Heart left ventricle (tissue), 16 donors: ENCODE data around the gene NFS1. TPM values are rescaled to one million over a fixed set of nuclear protein-coding genes. Genes with fewer than 3 reads are reported as not detected.

ENCODE experiments used
- ATAC-seq, 4 donors: fragments of 200-7000 bp; cut with Tn5 transposase; one replicate each; pipeline ENCODE4 v1.9.1; 2020 to 2022; ENCODE audit warnings: moderate library complexity in 4 of 4, mild to moderate bottlenecking in 3 of 4, moderate number of reproducible peaks in 1 of 4
- DNase-seq, 5 donors: peaks; one replicate each; pipeline ENCODE4 v3.0.0-alpha.2; 2020
- H3K27ac ChIP-seq, 12 donors: fragments of 200-600 bp; sonication (generic) in 4 of 12; one replicate each; pipeline versions ENCODE4 v1.5.0 to v1.8.0; 2016 to 2022; ENCODE audit warnings: mild to moderate bottlenecking in 2 of 12
- H3K27me3 ChIP-seq, 9 donors: fragments of 200-600 bp; sonication (generic) in 2 of 9; one replicate each; pipeline versions ENCODE4 v1.5.1 to v1.8.0; 2016 to 2022; ENCODE audit warnings: mild to moderate bottlenecking in 3 of 9
- H3K36me3 ChIP-seq, 9 donors: fragments of 200-600 bp; sonication (generic) in 2 of 9; one replicate each; pipeline versions ENCODE4 v1.5.0 to v1.8.0; 2018 to 2022; ENCODE audit warnings: mild to moderate bottlenecking in 2 of 9
- H3K4me1 ChIP-seq, 12 donors: fragments of 200-600 bp; sonication (generic) in 4 of 12; one replicate each; pipeline versions ENCODE4 v1.5.0 to v1.8.0; 2016 to 2022; ENCODE audit warnings: mild to moderate bottlenecking in 3 of 12
- H3K4me3 ChIP-seq, 12 donors: fragments of 200-600 bp; sonication (generic) in 4 of 12; one replicate each; pipeline versions ENCODE4 v1.5.0 to v1.8.0; 2017 to 2022; ENCODE audit warnings: mild to moderate bottlenecking in 9 of 12, moderate library complexity in 4 of 12
- H3K9me3 ChIP-seq, 12 donors: fragments of 200-600 bp; sonication (generic) in 4 of 12; one replicate each; pipeline versions ENCODE4 v1.5.0 to v1.8.0; 2016 to 2022; ENCODE audit warnings: mild to moderate bottlenecking in 1 of 12
- POLR2A ChIP-seq, 2 donors: fragments of 450-650 bp; IDR thresholded peaks; one replicate each; pipeline ENCODE4 v1.6.1; 2017; ENCODE audit warnings: antibody characterized with exemption in 2 of 2, mild to moderate bottlenecking in 2 of 2, moderate library complexity in 2 of 2
- WGBS, 4 donors: extraction: QIAGEN DNeasy Blood & Tissue Kit in 2 of 4; methylation state at CpG; one replicate each; pipeline versions ENCODE4 v1.1.5 to v1.1.7; 2013 to 2018; 5-methylcytosine and 5-hydroxymethylcytosine counted together
- intact Hi-C, 10 donors: fragments of 100-400 bp; cut with DNase I; formaldehyde crosslinking; loops; one replicate each; pipeline versions ENCODE4 v1.11.1 to v1.14.2; 2022
- polyA plus RNA-seq, 2 donors: library from polyadenylated mRNA; stranded (reverse); fragments of 200-250 nt; gene quantifications; one replicate each; pipeline ENCODE4 v1.2.3, GENCODE V29; 2013
- total RNA-seq, 9 donors: library from RNA; depleted of rRNA in 2 of 9; stranded (reverse); fragments of >200 nt in 2 of 9; fragmentation: NEBNext Ultra II Directional in 3 of 9; extraction: Animal tissue kit (Norgen Biotek cat#: 25700) in 3 of 9; gene quantifications; one replicate each; pipeline versions ENCODE4 v1.1.0 to v1.2.4, GENCODE V29; 2016 to 2023
- TF ChIP-seq, protein P1 (sequence below), 12 donors: fragments of 200-600 bp; sonication (generic) in 4 of 12; IDR thresholded peaks; one replicate each; pipeline versions ENCODE4 v1.5.0 to v1.8.0; 2018 to 2022; ENCODE audit warnings: antibody characterized with exemption in 12 of 12, mild to moderate bottlenecking in 5 of 12
- donor health status: ischemic (EF 13 %, LVEDD 7.1; RV severe dilation, severe dysfunction).
- donor health status: healthy with polysubstance abuse.
- donor health status: DM: no; HTN: yes; CAD: no.
- donor health status: DM: no; HTN: no; CAD: no.
- donor health status: ischemic (EF 25% LVEDD 6.9; RV normal size, moderate dysfunction).
- donor health status: ischemic (EF 25% LVEDD 5.7; RV mildly dilated, moderate dysfunction).
- donor health status: healthy.
- donor health status: DM: yes; HTN: yes; CAD: no.
- donor health status: ischemic (EF 35%, LVEDD 5.7; RV mildly dilated, moderate dysfunction).
- donor health status: nonischemic (EF 11% LVEDD 7.7; RV severe dilation, severe dysfunction).
- donor health status: DM: yes; HTN: yes; CAD: no.
- donor health status: PGD.
- donor health status: ischemic (EF 29% LVEDD 5.4; RV normal size, mild dysfunction).
- donor health status: nonischemic (EF 23%, LVEDD 6.1; RV moderate dilation, normal function).

Gene NFS1
- total and polyA plus RNA-seq, 11 donors: 27.4 to 67.5 (median 58.3) TPM

DNA sequence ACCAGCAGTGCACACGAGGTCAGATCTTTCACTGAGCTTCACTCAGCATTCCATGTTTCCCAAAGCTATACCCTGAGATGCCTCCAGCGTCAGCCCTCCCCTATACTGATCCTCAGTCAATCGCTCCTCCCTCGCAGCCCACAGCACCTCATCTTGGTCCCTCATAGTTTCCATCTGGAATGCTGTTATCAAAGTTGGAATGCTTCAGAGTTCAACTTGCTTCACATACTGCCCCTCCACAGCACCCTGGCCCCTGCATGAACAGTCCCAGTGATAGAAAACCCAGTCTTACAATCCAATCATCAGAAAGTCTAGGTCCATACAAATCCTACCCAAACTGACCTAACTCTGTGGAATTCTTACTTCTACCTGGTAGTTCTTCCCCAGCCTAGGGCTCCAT, 63.5 kb downstream of the NFS1 start:
- H3K27ac ChIP-seq: no peak overlapping the region
- intact Hi-C loops: no loop called here
- DNase-seq (no peak), ATAC-seq (peak in 3 of 4 donors; percentile 41 to 49 (median 49))
- no peaks in the 10 kb centered on the region for H3K9me3 ChIP-seq
- TF ChIP-seq POLR2A (IDR thresholded peaks at IDR 0.05): no peak
- TF ChIP-seq, protein P1, sequence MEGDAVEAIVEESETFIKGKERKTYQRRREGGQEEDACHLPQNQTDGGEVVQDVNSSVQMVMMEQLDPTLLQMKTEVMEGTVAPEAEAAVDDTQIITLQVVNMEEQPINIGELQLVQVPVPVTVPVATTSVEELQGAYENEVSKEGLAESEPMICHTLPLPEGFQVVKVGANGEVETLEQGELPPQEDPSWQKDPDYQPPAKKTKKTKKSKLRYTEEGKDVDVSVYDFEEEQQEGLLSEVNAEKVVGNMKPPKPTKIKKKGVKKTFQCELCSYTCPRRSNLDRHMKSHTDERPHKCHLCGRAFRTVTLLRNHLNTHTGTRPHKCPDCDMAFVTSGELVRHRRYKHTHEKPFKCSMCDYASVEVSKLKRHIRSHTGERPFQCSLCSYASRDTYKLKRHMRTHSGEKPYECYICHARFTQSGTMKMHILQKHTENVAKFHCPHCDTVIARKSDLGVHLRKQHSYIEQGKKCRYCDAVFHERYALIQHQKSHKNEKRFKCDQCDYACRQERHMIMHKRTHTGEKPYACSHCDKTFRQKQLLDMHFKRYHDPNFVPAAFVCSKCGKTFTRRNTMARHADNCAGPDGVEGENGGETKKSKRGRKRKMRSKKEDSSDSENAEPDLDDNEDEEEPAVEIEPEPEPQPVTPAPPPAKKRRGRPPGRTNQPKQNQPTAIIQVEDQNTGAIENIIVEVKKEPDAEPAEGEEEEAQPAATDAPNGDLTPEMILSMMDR (IDR thresholded peaks at IDR 0.05): no peak
- H3K4me3 ChIP-seq: no peak overlapping the region
- peaks cover 0 to 21% (median 15%) of the 10 kb centered on the region in 9 donors for H3K36me3 ChIP-seq
- H3K27me3 ChIP-seq: no peaks in the 10 kb centered on the region
- WGBS, 4 donors: 42 to 50% (median 43%) methylated on average over 4 of the region's 4 CpGs
- peaks cover 0 to 42% (median 16%) of the 10 kb centered on the region in 12 donors for H3K4me1 ChIP-seq

GRCh38 chr20:35632539-35633115, 66.5 kb downstream of the NFS1 start:
- WGBS, 4 donors: 93 to 95% (median 94%) methylated on average over 12 to 13 of the region's 13 CpGs
- ATAC-seq (no peak), DNase-seq (no peak)
- intact Hi-C loops: no loop called here
- TF ChIP-seq POLR2A (IDR thresholded peaks at IDR 0.05): no peak
- TF ChIP-seq, protein P1 (IDR thresholded peaks at IDR 0.05): no peak
- Histone ChIP-seq H3K4me3 (no peak overlapping the region), H3K36me3 (peaks cover 0 to 52% (median 45%) of the 10 kb centered on the region in 9 donors), H3K27ac (no peak overlapping the region), H3K27me3 (no peaks in the 10 kb centered on the region), H3K4me1 (peaks cover 0 to 29% (median 14%) of the 10 kb centered on the region in 12 donors), H3K9me3 (no peaks in the 10 kb centered on the region)

- Histone ChIP-seq H3K4me3 (no peak overlapping the region), H3K27ac (no peak overlapping the region), H3K9me3 (no peaks in the 10 kb centered on the region), H3K27me3 (no peaks in the 10 kb centered on the region), H3K4me1 (peaks cover 0 to 10% (median 7%) of the 10 kb centered on the region in 12 donors), H3K36me3 (peaks cover 0 to 72% (median 65%) of the 10 kb centered on the region in 9 donors)
- TF ChIP-seq, protein P1 (IDR thresholded peaks at IDR 0.05): no peak
- no peak for TF ChIP-seq POLR2A (IDR thresholded peaks at IDR 0.05)
- intact Hi-C loops: no loop called here
- ATAC-seq: no peak
- no peak for DNase-seq
- 90 to 96% (median 94%) methylated on average over 4 of the region's 4 CpGs for WGBS, 4 donors
Observed at GRCh38 chr20:35630636-35631035, 68.5 kb downstream of the NFS1 start.

DNA sequence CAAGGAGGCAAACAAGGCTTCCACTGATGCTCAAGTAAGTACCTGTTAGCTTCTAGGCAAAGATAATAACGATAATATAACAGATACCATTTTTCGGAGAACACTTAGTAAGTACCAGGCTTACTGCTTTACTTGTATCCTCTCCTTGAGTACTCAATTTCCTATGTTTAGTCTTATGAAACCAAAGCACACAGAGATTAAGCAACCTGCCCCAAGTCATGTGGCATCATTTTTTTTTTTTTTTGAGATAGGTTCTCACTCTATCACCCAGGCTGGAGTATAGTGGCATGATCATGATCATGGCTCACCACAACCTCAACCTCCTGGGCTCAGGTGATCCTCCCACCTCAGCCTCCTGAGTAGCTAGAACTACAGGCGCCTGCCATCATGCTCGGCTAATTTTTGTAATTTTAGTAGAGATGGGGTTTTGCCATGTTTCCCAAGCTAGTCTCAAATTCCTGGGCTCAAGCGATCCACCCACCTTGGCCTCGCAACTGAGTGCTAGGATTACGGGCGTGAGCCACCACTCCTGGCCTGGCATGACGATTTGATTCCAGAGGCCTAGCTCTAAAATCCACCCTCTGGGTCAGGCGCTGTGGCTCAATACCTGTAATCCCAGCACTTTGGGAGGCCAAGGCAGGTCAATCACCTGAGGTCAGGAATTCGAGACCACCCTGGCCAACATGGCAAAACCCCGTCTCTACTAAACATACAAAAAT, 69.6 kb downstream of the NFS1 start:
- Histone ChIP-seq H3K4me3 (no peak overlapping the region), H3K36me3 (peaks cover 0 to 82% (median 76%) of the 10 kb centered on the region in 9 donors), H3K4me1 (no peaks in the 10 kb centered on the region), H3K9me3 (no peaks in the 10 kb centered on the region), H3K27me3 (no peaks in the 10 kb centered on the region), H3K27ac (no peak overlapping the region)
- ATAC-seq: no peak
- no peak for DNase-seq
- intact Hi-C loops: no loop called here
- TF ChIP-seq POLR2A (IDR thresholded peaks at IDR 0.05): no peak
- TF ChIP-seq, protein P1 (IDR thresholded peaks at IDR 0.05): no peak
- 87 to 98% (median 96%) methylated on average over 12 of the region's 12 CpGs for WGBS, 4 donors
